GM19023 (cell line): Measurements from ENCODE around the gene FRMD4A.

ENCODE experiments used
- ATAC-seq: cut with Tn5 transposase; IDR thresholded peaks from one replicate; pipeline ENCODE4 v1.9.1; 2021; ENCODE audit warnings: mild to moderate bottlenecking, moderate library complexity; ENCODE audit not compliant: unreplicated experiment

Gene FRMD4A

DNA sequence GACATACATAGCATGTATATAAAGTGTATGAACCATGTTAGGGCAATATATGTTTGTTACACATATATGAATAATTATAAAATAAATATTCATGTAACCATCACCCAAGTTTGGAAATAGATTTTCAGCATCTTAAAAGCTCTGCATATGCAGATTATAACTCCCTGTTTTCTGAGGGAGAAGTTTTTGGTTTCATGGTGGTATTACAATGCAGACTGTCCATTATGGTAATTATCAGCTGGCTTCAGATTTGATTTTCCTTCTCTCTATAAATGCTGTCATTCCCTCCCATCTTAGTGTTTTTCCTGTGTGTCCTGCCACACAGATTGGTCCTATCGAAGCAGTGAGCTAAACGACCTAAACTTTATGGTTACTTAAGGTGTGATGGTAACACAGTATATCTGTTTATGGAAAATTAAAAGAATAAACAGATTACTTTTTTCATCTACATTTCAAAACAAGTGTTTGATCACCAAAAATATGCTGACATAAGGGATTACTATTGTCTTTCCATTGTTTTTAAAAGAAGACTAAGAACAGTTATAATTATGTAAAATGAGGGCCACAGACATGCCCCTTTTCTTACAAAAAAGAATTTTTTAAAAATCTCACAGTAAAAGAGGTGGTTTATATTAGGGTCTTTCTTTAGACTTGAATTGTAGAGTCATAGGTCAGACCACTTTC, 726.2 kb downstream of the FRMD4A start:
- ATAC-seq = no peak

DNA sequence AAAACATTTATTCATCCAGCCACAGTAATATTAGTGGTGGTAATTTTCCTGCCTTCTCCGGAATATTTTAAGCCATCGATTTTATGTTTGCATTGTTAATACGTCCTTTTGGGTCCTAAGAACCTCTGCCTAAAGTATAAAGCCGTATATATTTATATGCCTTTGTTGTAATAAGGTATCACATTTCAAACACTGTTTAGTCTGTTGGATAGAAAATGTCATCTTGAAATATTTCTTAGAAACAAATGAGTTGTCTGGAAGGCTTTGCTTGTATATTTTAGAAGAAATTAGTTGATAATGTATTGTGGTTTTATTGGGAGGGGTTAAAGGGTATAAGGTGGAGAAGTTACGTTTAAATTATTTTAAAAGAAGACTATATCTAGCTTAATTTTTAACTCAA, 732.8 kb downstream of the FRMD4A start:
- no peak for ATAC-seq

- no peak for ATAC-seq
Observed at GRCh38 chr10:13594641-13595040, 736.1 kb downstream of the FRMD4A start.
